NCI-H2107 treated with DMSO at 0.1 percent for 48 hours (cell line): ENCODE data around the gene ANO7.
A peak's percentile ranks its signal among the peaks of the same experiment; 100 is the strongest.

Source experiments
- DNase-seq: peaks from one replicate; lab custom pipeline; 2025; ENCODE audit not compliant: unreplicated experiment; lab: John Stamatoyannopoulos, UW

The ANO7 gene, protein sequence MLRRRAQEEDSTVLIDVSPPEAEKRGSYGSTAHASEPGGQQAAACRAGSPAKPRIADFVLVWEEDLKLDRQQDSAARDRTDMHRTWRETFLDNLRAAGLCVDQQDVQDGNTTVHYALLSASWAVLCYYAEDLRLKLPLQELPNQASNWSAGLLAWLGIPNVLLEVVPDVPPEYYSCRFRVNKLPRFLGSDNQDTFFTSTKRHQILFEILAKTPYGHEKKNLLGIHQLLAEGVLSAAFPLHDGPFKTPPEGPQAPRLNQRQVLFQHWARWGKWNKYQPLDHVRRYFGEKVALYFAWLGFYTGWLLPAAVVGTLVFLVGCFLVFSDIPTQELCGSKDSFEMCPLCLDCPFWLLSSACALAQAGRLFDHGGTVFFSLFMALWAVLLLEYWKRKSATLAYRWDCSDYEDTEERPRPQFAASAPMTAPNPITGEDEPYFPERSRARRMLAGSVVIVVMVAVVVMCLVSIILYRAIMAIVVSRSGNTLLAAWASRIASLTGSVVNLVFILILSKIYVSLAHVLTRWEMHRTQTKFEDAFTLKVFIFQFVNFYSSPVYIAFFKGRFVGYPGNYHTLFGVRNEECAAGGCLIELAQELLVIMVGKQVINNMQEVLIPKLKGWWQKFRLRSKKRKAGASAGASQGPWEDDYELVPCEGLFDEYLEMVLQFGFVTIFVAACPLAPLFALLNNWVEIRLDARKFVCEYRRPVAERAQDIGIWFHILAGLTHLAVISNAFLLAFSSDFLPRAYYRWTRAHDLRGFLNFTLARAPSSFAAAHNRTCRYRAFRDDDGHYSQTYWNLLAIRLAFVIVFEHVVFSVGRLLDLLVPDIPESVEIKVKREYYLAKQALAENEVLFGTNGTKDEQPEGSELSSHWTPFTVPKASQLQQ

DNA sequence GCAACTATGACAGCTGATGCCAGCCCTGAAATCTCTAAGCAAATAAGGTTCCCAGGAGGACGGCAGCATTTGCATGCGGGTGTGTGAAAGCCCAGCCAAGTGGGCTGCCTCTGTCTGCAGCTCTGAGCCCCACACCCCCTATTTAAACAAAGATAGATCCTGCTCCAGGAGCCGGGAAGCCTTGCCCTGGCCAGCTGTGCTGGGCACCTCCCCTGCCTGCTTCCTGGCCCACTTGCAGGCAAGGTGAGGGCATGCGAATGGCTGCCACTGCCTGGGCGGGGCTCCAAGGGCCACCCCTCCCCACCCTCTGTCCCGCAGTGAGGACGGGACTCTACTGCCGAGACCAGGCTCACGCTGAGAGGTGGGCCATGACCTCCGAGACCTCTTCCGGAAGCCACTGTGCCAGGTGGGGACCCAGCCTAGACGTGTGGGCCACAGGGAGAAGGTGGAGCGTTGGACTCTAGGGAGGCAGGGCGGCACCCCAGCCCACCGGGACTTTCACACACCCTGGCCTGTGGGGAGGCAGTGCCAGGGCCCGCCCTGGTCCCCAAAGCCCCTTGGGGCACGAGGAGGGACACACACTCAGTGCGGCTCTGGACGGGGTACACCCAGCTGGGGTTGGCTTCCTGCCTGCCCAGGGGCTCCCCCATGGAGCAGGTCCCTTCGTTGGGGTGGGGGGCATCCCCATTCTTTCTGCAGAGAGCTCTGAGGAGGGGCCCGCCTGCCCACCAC, at the start of gene ANO7:
Gene ANO7, plus strand, starts transcription at position 317 of the 732 bp plus-strand sequence. CDS start 1,387 bp downstream, outside the sequence.
- DNase-seq, result no peak

- no peak for DNase-seq
Observed at GRCh38 chr2:241139531-241140444, 48.7 kb upstream of the ANO7 start.

- DNase-seq, result no peak
Observed at GRCh38 chr2:241140445-241140840, 48.0 kb upstream of the ANO7 start.

- no peak for DNase-seq
Observed at GRCh38 chr2:241141214-241141770, 47.2 kb upstream of the ANO7 start.

DNA sequence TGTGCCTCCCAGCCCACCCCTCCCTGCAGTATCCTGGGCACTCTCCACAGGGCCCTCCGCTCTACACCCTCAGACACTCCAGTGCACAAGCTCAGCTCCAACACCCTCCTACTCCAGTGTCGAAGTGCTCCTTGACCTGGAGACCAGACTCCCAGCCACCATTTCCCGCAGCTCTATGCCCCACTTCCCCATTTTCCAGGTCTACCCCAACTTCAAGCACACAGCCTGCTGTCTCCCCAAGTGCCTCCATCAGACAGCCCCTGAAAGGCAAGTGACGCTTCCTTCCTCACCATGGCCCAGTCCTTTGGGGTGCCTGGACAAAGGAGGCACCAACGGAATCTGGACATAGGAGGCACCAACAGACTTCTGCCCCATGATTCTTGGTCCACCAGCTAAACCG, 46.4 kb upstream of the ANO7 start:
- DNase-seq, result no peak

DNA sequence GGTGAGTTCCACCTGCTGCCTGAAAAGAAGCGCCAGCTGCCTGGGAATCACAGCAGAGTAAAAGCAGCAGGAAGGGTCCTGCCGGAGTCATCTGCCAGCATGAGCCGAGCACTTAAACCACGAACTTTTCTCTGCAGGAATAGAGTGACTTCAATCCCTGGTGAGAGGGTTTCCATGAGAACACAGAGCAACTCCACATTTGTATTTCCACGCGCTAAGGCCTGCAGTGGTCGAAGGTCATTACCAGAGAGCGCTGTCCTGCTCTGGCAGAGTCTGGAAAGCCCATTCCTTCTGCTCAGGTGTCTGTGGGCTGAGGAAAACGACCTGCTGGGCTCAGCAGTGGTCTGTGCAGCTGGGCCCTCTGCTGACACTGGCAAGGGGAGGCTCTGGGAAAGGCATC, 45.9 kb upstream of the ANO7 start:
- DNase-seq, result no peak

DNA sequence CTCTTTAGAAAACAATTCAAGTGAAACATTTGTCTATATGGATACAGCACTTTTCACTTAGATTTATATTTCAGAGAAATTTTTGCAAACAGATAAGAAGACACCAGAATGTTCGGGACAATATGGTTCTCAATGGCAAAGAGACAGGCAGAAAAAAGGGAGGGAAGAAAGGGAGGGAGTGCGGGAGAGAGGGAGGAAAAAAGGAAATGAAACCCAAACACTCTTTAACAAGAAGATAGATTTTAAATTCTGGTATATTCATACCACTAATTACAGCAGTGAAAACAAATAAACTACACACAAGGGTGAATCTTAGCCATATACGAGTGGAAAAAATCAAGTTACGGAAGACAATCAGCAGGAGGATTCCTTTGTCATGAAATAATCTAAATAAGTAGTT, 42.2 kb upstream of the ANO7 start:
- no peak for DNase-seq

- no peak for DNase-seq
Observed at GRCh38 chr2:241147336-241147735, 41.1 kb upstream of the ANO7 start.

DNA sequence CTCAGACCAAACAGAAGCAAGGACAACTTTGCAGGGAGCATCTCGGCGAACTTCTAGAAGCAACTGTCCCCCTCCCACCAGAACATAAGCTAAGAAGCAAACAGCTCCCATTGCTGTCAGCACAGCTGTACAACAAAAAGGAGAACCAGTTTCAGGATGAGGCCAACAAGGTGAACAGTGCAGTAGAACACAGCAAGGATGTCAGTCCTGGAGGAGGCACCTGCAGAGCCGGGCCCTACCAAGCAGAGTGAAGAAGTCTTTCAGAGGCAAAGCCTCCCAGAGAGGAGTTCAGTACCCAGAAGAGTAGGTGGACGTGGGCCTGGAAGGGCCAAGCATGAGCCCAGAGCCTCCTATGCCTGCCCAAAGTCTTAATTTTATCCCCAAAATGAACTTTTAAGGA, 40.2 kb upstream of the ANO7 start:
- DNase-seq, result no peak

DNA sequence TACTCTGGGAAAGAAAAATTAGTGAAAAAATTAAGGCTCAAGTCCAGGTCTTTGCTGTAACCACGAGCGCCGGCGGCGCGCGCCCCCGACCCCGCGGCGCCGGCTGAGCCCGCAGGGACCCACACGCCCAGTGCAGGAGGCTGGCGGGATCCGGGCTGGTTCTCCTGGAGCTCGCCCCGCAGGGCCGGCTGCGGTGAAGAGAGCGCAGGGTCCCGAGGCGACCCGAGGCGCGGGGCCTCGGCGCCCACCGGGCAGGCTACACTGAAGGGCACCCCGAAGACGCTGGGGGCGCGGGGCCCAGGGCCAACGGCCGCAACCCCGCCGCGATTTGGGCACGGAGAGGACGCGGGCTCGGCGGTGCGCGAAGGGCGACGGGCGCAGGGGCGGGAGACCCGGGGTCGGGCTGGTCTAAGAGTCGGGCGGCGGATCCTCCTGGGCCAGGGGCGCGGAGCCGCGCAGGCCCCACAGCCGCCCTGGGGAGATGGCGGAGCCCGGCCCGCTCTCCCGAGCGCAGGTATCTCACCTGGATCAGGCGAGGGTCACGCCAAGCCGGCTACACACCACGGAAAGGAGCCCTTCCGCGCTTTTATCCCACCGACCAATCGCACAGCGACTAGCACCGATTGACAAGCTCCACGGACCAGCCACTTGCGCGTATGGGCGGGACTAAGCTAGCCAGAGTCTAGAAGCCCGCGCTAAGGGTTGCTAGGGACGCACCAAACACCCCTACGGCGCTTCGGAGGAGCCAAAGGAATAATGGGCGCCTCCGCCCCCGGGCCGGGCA, 39.4 kb upstream of the ANO7 start, which contains the start of gene PASK:
Gene PASK, minus strand, starts transcription at position 582 of the 784 bp plus-strand sequence. CDS start 6,440 bp downstream, outside the sequence.
- DNase-seq, result peak; percentile 90

GRCh38 chr2:241149675-241149924, 38.9 kb upstream of the ANO7 start:
- no peak for DNase-seq

- DNase-seq, result peak; percentile 88
Observed at GRCh38 chr2:241149925-241150659, 38.4 kb upstream of the ANO7 start, which contains the start of gene PPP1R7. PPP1R7 (plus strand) TSS chr2:241150467; CDS start chr2:241150496, 29 bp downstream.

DNA sequence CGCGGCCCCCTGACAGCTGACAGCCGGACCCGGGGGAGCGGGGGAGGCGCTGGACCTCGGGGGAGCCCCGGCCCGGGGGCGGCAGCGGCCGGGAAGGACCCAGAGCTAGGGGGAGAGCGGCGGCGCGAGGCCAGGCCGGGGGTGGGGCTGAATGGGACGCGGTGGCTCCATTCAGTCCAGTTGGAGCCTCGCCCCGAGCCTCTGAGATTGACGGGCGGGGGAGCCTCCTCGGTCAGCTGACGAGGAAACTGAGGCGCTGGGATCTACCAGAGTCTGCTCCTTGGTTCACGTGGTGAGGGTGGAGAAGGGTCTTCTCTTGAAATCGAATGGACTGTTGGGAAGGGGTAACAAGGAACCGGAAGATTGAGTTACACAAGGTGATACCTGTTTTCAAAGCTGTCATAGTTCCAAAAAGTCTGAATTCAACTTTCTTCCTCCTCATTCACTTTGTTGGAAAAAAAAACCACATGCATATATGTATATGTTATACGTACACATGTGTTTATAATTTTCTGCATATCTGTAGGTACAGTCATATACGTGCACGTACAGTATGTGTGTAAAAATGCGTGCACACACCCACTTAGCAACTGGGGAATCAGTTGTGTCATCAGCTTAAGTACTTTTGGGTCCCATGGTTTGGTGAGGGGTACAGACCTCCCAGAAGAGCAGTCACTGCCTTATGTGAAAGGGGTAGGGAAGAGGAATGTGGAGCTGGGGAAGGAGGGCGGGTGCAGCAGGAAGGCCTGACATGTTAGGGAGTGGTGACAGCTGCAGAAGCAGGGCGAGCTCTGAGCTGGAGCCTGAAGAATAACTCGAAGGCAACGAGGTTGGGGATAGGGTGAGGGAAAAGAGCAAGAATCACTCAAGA, 37.6 kb upstream of the ANO7 start:
- DNase-seq, result no peak

DNA sequence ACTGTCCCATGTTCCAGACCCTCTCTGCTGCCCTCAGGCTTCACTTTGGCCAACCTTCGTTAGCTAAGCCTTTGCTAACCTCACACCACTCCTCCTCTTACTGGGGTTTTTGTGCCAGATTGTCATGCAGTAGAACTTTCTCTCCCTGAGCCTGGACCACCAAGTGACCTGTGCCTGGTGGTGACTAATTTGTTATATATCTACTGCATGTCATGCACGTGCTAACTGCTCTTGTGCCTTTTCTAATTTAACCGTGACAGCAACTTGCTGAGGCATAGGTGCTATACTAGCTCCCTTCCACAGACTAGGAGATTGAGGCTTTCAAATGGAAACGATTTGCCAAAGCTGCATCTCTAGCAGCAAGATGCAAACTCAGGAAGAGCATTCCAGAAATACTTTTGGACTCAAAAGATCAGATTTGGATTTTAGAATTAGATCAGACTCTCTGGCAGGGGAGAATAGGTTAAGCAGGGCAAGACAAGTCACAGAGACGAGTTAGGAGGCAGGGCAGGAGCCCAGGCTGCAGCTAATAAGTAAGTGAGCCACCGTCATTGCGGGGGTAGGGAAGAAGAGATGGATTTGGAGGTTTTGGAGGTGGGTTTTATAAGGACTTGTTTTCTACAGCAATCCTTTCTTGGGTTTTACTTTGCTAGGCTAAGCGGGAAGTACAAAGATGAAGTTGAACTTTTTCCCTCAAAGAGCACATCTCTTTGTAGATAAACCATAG, 36.4 kb upstream of the ANO7 start:
- no peak for DNase-seq

DNA sequence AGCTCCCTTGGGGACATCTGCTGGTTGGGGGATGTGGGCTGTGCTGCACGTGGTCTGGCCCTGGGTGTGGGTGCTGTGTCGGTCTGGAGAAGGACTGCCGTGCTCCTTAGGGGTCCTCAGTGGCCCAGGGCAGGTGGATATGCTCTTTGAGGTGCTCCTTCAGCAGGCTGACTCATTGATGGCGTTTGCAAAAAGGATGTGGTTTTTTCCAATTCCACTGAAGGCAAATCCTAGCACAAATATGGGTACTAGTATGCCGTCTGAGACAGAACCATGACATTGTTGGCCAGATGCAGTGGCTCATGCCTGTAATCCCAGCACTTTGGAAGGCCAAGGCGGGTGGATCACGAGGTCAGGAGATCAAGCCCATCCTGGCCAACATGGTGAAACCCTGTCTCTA, 34.9 kb upstream of the ANO7 start:
- no peak for DNase-seq

- no peak for DNase-seq
Observed at GRCh38 chr2:241154915-241155314, 33.6 kb upstream of the ANO7 start.

DNA sequence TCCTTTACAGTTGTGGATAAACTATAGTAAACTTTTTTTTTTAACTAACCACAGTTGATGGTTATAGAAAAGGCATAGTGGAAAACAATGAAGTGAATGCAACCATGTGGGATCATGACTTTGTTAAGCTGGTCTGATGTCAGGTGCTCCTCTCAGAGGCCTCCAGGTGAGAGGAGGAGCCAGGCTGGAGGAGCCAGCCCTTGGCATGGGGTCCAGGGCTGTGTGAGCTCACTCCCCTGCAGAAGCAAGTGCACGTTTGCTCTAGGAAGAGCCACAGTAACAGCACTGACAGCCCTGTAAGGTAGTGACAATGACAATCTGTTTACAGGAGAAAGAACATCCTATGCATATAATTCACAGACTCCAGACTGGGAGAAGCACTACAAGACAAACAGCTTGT, 32.5 kb upstream of the ANO7 start:
- no peak for DNase-seq
